ENCODE data around the gene AP5Z1.

DNA sequence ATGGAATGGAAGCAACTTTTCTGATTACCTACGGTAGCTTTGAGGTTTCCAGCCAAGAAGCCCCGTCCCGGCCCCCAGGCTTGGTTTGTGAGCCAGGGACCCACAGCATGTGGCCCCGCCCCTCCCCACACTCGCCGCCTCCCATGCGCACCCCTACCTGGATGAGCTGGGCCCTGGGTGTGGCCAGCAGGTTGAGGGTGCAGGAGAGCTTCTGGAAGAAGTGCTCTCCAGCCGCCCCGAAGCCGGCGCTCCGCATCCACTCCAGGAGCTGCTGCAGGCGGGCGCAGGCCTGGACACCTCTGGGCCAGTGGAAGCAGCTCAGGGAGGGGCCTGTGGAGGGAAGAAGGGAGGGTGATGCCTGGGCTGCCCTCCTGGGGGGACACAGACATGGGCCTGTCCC lies 39.7 kb downstream of the AP5Z1 start:
- no peak for TF ChIP-seq POLR2A (IDR thresholded peaks at IDR 0.05; ENCODE audit: low read depth, low read length)
- no peak for TF ChIP-seq POLR2AphosphoS5 (IDR thresholded peaks at IDR 0.05; ENCODE audit: low read depth, low read length)
